ENCODE measurements around the gene RALA.

RALA gene

GRCh38 chr7:39683216-39683845 lies 60.0 kb downstream of the RALA start:
- no peak overlapping the region for H2AFZ ChIP-seq (ENCODE audit: low read depth, low read length, severe bottlenecking)
- H3K9me2 ChIP-seq (replicated peaks; ENCODE audit: insufficient read depth, low read length) = no peaks in the 10 kb centered on the region
- peaks cover 41% of the 10 kb centered on the region for H3K79me2 ChIP-seq (ENCODE audit: insufficient read depth, low read length)
- 0 out of 2 replicates have a peak, but pooled peaks cover 4% of the 10 kb centered on the region for H4K20me1 ChIP-seq (ENCODE audit: low read depth, low read length)
- no peaks in the 10 kb centered on the region for H3K27me3 ChIP-seq (ENCODE audit: low read length)
- TF ChIP-seq CTCF (IDR thresholded peaks at IDR 0.05; ENCODE audit: insufficient read depth, low read length, poor library complexity, severe bottlenecking) (no peak), EZH2phosphoT487 (conservative IDR thresholded peaks at IDR 0.05; ENCODE audit: low read length) (no peak)
- H3K27ac ChIP-seq (ENCODE audit: low read depth, low read length) = no peak overlapping the region
- no peaks in the 10 kb centered on the region for H3K36me3 ChIP-seq (ENCODE audit: low read length)
- H3K4me3 ChIP-seq (ENCODE audit: insufficient read depth, low read length, poor library complexity, severe bottlenecking) = no peak overlapping the region
- no peaks in the 10 kb centered on the region for H3K9me3 ChIP-seq (ENCODE audit: insufficient read depth, low read length)
- no peak overlapping the region for H3K4me2 ChIP-seq (ENCODE audit: low read depth, low read length, poor library complexity, severe bottlenecking)
- no peaks in the 10 kb centered on the region for H3F3A ChIP-seq (ENCODE audit: insufficient read depth)
- H3K9ac ChIP-seq (ENCODE audit: low read length) = no peak overlapping the region

DNA sequence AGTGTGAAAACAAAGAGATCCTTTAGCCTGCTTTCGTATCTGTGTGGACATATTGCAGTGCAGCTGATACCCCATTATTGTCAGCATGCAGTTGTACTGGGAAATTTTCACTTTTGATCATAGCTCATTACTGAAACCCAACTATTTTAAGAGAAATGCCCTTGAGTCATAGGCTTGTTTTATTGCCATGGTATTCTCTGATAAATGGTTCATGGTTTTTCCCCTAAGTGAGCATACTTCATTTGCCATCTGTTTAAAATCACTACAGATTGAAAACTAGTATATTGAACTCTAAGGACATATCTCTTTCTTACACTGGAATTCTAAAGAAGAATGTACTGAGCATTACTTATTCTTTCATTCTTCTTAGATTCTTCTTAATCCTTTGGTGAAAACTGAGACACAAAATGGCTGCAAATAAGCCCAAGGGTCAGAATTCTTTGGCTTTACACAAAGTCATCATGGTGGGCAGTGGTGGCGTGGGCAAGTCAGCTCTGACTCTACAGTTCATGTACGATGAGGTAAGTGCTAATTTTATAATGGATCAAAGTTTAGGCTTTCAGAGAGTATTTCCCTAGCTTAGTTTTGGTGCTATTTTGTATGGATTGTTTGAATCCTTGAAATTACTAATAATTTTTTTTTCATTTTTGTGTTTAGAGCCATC lies 63.0 kb downstream of the RALA start:
- H3K4me3 ChIP-seq (ENCODE audit: insufficient read depth, low read length, poor library complexity, severe bottlenecking) = no peak overlapping the region
- H3K9ac ChIP-seq (ENCODE audit: low read length) = no peak overlapping the region
- H3K9me2 ChIP-seq (replicated peaks; ENCODE audit: insufficient read depth, low read length) = no peaks in the 10 kb centered on the region
- no peaks in the 10 kb centered on the region for H3K9me3 ChIP-seq (ENCODE audit: insufficient read depth, low read length)
- H3K4me2 ChIP-seq (ENCODE audit: low read depth, low read length, poor library complexity, severe bottlenecking) = no peak overlapping the region
- no peak for TF ChIP-seq CTCF (IDR thresholded peaks at IDR 0.05; ENCODE audit: insufficient read depth, low read length, poor library complexity, severe bottlenecking)
- TF ChIP-seq EZH2phosphoT487 (conservative IDR thresholded peaks at IDR 0.05; ENCODE audit: low read length) = no peak
- H3K27me3 ChIP-seq (ENCODE audit: low read length) = no peaks in the 10 kb centered on the region
- H3F3A ChIP-seq (ENCODE audit: insufficient read depth) = no peaks in the 10 kb centered on the region
- 0 out of 2 replicates have a peak, but pooled peaks cover 4% of the 10 kb centered on the region for H4K20me1 ChIP-seq (ENCODE audit: low read depth, low read length)
- no peak overlapping the region for H3K27ac ChIP-seq (ENCODE audit: low read depth, low read length)
- H2AFZ ChIP-seq (ENCODE audit: low read depth, low read length, severe bottlenecking) = no peak overlapping the region
- peaks cover 20% of the 10 kb centered on the region for H3K79me2 ChIP-seq (ENCODE audit: insufficient read depth, low read length)
- H3K36me3 ChIP-seq (ENCODE audit: low read length) = peaks cover 16% of the 10 kb centered on the region

- H3K9ac ChIP-seq (ENCODE audit: low read length) = no peak overlapping the region
- H4K20me1 ChIP-seq (ENCODE audit: low read depth, low read length) = 0 out of 2 replicates have a peak, but pooled peaks cover 4% of the 10 kb centered on the region
- no peak overlapping the region for H3K27ac ChIP-seq (ENCODE audit: low read depth, low read length)
- no peak overlapping the region for H2AFZ ChIP-seq (ENCODE audit: low read depth, low read length, severe bottlenecking)
- no peaks in the 10 kb centered on the region for H3K9me2 ChIP-seq (replicated peaks; ENCODE audit: insufficient read depth, low read length)
- no peak overlapping the region for H3K4me3 ChIP-seq (ENCODE audit: insufficient read depth, low read length, poor library complexity, severe bottlenecking)
- peaks cover 14% of the 10 kb centered on the region for H3K79me2 ChIP-seq (ENCODE audit: insufficient read depth, low read length)
- no peak for TF ChIP-seq CTCF (IDR thresholded peaks at IDR 0.05; ENCODE audit: insufficient read depth, low read length, poor library complexity, severe bottlenecking)
- no peak for TF ChIP-seq EZH2phosphoT487 (conservative IDR thresholded peaks at IDR 0.05; ENCODE audit: low read length)
- H3K36me3 ChIP-seq (ENCODE audit: low read length) = peaks cover 29% of the 10 kb centered on the region
- no peaks in the 10 kb centered on the region for H3F3A ChIP-seq (ENCODE audit: insufficient read depth)
- H3K4me2 ChIP-seq (ENCODE audit: low read depth, low read length, poor library complexity, severe bottlenecking) = no peak overlapping the region
- H3K9me3 ChIP-seq (ENCODE audit: insufficient read depth, low read length) = no peaks in the 10 kb centered on the region
- H3K27me3 ChIP-seq (ENCODE audit: low read length) = no peaks in the 10 kb centered on the region
These were observed 65.5 kb downstream of the RALA start for GRCh38 chr7:39688611-39689480.

All from SU-DHL-6 (cell line).